ENCODE results near the gene ARID1B.

DNA sequence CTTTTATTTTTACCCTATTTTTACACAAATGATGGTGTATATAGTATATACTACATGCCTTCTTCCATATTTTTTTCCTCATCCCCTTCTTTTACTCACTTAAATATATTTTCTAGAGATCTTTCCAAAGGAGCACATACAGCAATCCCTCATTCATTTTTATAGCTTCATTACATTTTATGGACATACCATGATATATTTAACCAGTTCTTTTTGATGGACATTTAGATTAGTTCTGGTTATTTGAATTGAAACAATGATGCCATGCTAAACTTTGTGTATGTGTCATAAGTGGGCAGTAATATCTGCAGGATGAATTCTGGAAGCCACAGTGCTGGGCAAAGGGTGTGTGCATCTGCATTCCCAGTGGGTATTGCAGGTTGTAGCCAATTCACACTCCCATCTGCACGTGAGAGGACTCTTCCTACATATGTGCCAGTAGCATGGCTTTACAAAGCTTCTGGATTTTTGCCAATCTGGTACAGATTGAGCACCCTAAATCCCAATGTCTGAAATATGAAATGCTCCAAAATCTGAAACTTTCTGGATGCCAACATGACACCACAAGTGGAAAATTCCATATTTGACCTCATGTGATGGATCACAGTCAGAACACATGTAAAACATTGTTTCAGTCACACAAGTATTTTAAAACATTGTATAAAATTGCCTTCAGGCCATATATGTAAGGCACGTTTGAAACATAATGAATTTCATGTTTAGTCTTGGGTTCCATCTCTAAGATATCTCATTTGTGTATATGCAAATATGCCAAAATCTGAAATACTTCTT is 127.2 kb downstream of the ARID1B start:
- no peak for TF ChIP-seq SIN3A (IDR thresholded peaks at IDR 0.05; ENCODE audit: low read depth, low read length)
- no peak for TF ChIP-seq ASH2L (IDR thresholded peaks at IDR 0.05; ENCODE audit: borderline replicate concordance, low read depth)
- TF ChIP-seq, protein P1, sequence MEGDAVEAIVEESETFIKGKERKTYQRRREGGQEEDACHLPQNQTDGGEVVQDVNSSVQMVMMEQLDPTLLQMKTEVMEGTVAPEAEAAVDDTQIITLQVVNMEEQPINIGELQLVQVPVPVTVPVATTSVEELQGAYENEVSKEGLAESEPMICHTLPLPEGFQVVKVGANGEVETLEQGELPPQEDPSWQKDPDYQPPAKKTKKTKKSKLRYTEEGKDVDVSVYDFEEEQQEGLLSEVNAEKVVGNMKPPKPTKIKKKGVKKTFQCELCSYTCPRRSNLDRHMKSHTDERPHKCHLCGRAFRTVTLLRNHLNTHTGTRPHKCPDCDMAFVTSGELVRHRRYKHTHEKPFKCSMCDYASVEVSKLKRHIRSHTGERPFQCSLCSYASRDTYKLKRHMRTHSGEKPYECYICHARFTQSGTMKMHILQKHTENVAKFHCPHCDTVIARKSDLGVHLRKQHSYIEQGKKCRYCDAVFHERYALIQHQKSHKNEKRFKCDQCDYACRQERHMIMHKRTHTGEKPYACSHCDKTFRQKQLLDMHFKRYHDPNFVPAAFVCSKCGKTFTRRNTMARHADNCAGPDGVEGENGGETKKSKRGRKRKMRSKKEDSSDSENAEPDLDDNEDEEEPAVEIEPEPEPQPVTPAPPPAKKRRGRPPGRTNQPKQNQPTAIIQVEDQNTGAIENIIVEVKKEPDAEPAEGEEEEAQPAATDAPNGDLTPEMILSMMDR (IDR thresholded peaks at IDR 0.05 in 2 of 3, conservative IDR thresholded peaks at IDR 0.05 in 1 of 3; ENCODE audit: control insufficient read depth in 2 of 3, extremely low read depth in 1 of 3, insufficient read depth in 1 of 3, low read depth in 3 of 3, low read length in 3 of 3) = no peak
- no peak for TF ChIP-seq ATF3 (IDR thresholded peaks at IDR 0.05; ENCODE audit: borderline replicate concordance, extremely low read depth, low read depth, low read length)
- no peak for TF ChIP-seq EP300 (IDR thresholded peaks at IDR 0.05; ENCODE audit: borderline replicate concordance in 1 of 2, control insufficient read depth in 1 of 2, low read depth in 2 of 2, low read length in 2 of 2)
- TF ChIP-seq RBBP5 (conservative IDR thresholded peaks at IDR 0.05) = no peak
- no peak for TF ChIP-seq RFX5 (IDR thresholded peaks at IDR 0.05; ENCODE audit: low read depth, low read length)
- no peak for TF ChIP-seq MAX (IDR thresholded peaks at IDR 0.05; ENCODE audit: low read depth, low read length)
- TF ChIP-seq BACH1 (IDR thresholded peaks at IDR 0.05; ENCODE audit: borderline replicate concordance) = no peak
- TF ChIP-seq CHD2 (IDR thresholded peaks at IDR 0.05; ENCODE audit: borderline replicate concordance, low read depth, low read length) = no peak

All from GM12878 (cell line).